Kidney epithelial cell (primary cell): ENCODE data around the gene KRTAP9-7. TPM values are rescaled to one million over a fixed set of nuclear protein-coding genes. Genes with fewer than 3 reads are reported as not detected.

ENCODE experiments used
- DNase-seq: peaks from one replicate; pipeline ENCODE4 v3.0.0-alpha.2; 2010; ENCODE audit warnings: low read depth
- H3K27me3 ChIP-seq: 2 replicates; pipeline ENCODE4 v1.6.0; 2011; ENCODE audit warnings: low read length; ENCODE audit not compliant: control insufficient read depth, insufficient read depth
- H3K36me3 ChIP-seq: 2 replicates; pipeline ENCODE4 v1.5.1; 2011; ENCODE audit warnings: low read length; ENCODE audit not compliant: control insufficient read depth, insufficient read depth
- H3K4me3 ChIP-seq: 2 replicates; pipeline ENCODE4 v1.5.1; 2011; ENCODE audit warnings: low read depth, mild to moderate bottlenecking, control low read depth, low read length
- CTCF ChIP-seq: IDR thresholded peaks from 2 replicates; pipeline ENCODE4 v1.5.1; 2011; ENCODE audit warnings: mild to moderate bottlenecking, moderate library complexity, low read length, control low read depth, inconsistent platforms; ENCODE audit not compliant: insufficient read depth, poor library complexity, severe bottlenecking
- total RNA-seq: library from RNA; depleted of rRNA; stranded (reverse); fragments of >200 nt; gene quantifications from 2 replicates; pipeline ENCODE4 v1.2.3, GENCODE V29; 2015

Gene KRTAP9-7
- total RNA-seq, 1 donor from 2014 or later = not detected

GRCh38 chr17:41318231-41318630 is 42.7 kb downstream of the KRTAP9-7 start:
- no peak for DNase-seq
- peaks cover 6% of the 10 kb centered on the region for H3K27me3 ChIP-seq
- no peak for TF ChIP-seq CTCF
- no peaks in the 10 kb centered on the region for H3K36me3 ChIP-seq
- H3K4me3 ChIP-seq = no peak overlapping the region

GRCh38 chr17:41322094-41322902 is 46.8 kb downstream of the KRTAP9-7 start:
- no peaks in the 10 kb centered on the region for H3K27me3 ChIP-seq
- no peak overlapping the region for H3K4me3 ChIP-seq
- peak; percentile 91 for TF ChIP-seq CTCF
- no peaks in the 10 kb centered on the region for H3K36me3 ChIP-seq
- peak; percentile 45 for DNase-seq

GRCh38 chr17:41322903-41323895 is 47.7 kb downstream of the KRTAP9-7 start:
- Histone ChIP-seq H3K27me3 (no peaks in the 10 kb centered on the region), H3K4me3 (no peak overlapping the region), H3K36me3 (no peaks in the 10 kb centered on the region)
- TF ChIP-seq CTCF = no peak
- no peak for DNase-seq

- Histone ChIP-seq H3K36me3 (no peaks in the 10 kb centered on the region), H3K4me3 (no peak overlapping the region), H3K27me3 (no peaks in the 10 kb centered on the region)
- DNase-seq = no peak
- TF ChIP-seq CTCF = peak; percentile 45
Measured at GRCh38 chr17:41324180-41325075, 48.9 kb downstream of the KRTAP9-7 start.

- Histone ChIP-seq H3K27me3 (no peaks in the 10 kb centered on the region), H3K36me3 (no peaks in the 10 kb centered on the region), H3K4me3 (no peak overlapping the region)
- no peak for DNase-seq
- TF ChIP-seq CTCF = no peak
Measured at GRCh38 chr17:41325126-41325525, 49.6 kb downstream of the KRTAP9-7 start.
